GM19455 (cell line): ENCODE measurements around the gene CASKIN2.
A peak's percentile ranks its signal among the peaks of the same experiment; 100 is the strongest.

Source experiments
- ATAC-seq: cut with Tn5 transposase; IDR thresholded peaks from one replicate; pipeline ENCODE4 v1.9.1; 2021; ENCODE audit not compliant: unreplicated experiment

Gene CASKIN2, protein sequence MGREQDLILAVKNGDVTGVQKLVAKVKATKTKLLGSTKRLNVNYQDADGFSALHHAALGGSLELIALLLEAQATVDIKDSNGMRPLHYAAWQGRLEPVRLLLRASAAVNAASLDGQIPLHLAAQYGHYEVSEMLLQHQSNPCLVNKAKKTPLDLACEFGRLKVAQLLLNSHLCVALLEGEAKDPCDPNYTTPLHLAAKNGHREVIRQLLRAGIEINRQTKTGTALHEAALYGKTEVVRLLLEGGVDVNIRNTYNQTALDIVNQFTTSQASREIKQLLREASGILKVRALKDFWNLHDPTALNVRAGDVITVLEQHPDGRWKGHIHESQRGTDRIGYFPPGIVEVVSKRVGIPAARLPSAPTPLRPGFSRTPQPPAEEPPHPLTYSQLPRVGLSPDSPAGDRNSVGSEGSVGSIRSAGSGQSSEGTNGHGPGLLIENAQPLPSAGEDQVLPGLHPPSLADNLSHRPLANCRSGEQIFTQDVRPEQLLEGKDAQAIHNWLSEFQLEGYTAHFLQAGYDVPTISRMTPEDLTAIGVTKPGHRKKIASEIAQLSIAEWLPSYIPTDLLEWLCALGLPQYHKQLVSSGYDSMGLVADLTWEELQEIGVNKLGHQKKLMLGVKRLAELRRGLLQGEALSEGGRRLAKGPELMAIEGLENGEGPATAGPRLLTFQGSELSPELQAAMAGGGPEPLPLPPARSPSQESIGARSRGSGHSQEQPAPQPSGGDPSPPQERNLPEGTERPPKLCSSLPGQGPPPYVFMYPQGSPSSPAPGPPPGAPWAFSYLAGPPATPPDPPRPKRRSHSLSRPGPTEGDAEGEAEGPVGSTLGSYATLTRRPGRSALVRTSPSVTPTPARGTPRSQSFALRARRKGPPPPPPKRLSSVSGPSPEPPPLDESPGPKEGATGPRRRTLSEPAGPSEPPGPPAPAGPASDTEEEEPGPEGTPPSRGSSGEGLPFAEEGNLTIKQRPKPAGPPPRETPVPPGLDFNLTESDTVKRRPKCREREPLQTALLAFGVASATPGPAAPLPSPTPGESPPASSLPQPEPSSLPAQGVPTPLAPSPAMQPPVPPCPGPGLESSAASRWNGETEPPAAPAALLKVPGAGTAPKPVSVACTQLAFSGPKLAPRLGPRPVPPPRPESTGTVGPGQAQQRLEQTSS (N-terminal part only)

DNA sequence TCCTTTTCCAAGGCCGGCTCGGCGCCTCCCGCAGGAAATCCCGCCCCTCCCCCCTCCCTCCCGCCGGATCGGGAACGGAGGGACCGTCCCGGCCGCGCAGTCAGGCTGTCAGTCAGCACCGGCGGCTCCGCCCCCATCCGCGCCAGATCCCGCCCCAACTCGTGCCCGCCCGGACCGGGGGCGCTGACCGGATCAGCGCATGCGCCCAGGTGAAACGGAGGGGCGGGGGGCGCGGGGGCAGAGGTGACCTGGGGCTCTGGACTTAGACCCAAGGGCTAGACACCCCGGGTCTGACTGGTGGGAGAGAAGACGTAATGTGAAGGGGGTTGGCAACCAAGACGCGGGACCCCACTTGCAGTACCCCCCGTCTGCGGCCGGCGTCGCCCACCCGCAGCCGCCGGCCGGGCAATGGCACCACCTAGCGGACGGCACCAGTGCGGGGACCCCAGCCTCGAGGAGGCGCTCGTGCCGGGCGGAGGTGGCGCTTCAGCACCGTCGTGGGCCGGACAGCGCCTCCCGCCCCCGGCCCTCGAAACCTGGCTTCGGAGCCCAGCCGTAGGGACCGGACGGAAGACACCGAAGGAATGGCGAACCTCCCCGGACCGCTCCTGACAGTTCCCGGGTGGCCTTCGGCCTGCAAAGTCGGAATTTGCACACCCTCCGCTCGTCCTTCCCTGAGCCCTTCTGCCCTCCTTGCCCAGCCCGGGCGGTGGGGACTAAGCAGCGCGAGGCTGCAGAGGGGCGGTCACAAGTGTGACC, at the start of gene CASKIN2:
CASKIN2 (minus strand) TSS at position 42 of the 759 bp plus-strand sequence. CDS start 1,733 bp downstream, outside the sequence.
- ATAC-seq, result peak; percentile 48

DNA sequence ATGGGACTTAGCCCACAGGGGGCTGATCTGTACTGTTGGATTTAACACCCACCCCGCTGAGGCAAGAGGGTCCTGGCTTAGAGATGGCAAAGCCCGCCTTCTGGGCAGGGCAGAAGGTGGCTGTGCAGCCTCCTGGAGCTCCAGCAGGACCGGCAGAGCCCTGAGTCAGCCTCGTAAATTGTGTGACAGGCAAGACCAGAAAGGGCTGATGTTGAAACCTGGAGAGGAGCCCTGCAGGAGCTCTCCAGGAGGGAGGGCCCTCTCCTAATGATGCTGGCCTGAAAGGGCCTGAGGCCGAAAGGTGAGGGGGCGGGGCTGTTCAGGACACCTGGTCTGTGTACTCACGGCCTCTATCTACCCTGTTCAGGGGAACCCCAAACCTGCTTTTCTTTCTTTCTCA, 49.7 kb upstream of the CASKIN2 start:
- no peak for ATAC-seq

DNA sequence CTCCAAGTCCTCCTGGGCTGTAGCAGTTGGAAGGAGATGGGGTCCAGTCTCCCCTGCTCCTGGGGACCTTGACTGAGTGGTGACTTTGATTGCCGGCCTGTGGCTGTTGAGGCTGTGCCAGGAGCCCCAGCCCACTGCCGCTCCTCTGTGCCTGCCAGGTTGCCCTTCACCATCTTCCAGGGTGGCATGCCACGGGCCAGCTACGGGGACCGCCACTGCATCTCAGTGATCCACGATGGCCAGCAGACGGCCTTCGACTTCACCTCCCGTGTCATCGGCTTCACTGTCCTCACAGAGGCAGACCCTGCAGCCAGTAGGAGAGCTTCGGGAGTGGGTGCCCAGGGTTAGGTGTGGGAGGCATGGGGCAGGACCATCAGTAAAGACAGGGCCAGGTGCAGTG, 48.9 kb upstream of the CASKIN2 start:
- ATAC-seq, result no peak

DNA sequence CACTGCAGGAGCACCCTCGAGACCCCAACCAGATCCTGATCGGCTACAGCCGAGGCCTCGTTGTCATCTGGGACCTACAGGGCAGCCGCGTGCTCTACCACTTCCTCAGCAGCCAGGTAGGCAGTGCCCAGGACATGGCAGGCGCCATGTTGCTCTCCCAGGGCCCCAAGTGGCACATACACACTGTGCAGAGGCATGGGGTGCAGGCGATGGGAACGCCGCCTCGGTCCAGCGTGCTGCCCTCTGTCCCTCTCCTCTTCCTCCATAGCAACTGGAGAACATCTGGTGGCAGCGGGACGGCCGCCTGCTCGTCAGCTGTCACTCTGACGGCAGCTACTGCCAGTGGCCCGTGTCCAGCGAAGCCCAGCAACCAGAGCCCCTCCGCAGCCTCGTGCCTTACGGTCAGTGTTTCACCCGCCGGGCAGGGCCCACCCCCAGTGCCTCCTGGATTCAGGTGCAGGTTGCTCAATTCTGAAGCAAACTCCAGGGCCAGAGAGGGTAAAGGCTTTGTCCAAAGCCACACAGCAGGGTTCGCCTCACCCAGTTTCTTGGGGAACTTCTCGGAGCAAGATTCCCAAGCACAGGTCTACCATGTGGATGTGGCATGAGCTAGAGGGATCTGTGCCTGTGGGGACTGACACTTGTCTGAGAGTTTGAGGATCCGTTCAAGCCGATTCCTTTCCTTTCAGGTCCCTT, 47.9 kb upstream of the CASKIN2 start:
- ATAC-seq, result no peak

DNA sequence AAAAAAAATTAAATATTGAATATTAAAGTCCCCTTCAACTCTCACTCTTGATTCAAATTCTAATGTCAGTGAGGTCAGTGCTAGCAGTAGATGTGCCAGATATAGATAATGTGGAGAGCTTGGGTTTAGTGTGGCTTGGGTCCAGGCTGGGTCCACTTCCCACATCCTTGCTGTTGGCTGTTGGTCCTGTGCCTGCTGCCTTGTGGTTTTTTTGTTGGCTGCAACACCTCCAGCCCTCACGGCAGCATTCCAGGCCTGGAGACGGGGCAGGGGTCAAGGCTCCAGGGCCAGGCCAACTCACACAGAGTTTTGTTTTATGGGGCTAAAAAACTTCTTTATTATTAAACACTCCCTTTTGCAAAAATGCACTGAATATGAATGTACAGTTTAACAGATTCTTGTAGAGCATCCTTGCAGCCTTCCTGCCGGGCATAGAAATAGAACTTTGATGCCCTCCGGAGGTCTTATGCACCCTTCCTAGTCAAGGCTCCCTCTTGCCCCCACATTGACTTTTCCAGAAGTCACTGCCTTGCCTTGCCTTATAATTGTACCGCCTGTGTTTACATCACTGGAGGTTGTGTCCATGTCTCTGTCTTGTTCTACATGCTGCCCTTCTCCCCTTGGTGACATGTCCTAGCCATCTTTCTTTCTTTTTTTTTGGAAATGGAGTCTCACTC, 46.7 kb upstream of the CASKIN2 start:
- no peak for ATAC-seq

DNA sequence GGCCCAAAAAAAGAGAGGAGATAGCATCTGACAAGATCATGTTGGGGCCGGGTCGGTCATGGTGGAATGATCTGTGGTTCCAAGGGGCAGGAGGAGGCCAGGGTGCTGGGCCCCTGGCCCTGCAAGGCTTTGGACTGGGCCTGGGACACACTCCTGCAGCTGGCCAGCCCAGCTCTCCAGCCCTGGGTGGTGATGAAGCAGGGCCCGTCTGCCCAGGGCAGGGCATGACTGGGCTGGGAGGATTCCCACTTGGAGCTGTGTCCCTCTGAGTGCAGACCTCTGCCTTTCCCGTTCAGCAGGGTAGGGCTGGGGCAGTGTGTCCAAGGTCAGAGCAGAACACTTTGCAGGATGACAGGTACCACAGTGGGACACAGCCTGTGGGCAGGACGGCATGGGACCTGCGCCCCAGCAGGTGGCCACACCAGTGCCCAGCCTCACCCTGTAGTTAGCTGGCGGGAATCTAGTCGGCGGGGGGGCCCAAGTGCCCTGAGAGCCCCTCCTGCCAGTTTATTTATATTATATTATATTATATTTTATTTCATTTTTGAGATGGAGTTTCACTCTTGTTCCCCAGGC, 44.7 kb upstream of the CASKIN2 start:
- no peak for ATAC-seq

DNA sequence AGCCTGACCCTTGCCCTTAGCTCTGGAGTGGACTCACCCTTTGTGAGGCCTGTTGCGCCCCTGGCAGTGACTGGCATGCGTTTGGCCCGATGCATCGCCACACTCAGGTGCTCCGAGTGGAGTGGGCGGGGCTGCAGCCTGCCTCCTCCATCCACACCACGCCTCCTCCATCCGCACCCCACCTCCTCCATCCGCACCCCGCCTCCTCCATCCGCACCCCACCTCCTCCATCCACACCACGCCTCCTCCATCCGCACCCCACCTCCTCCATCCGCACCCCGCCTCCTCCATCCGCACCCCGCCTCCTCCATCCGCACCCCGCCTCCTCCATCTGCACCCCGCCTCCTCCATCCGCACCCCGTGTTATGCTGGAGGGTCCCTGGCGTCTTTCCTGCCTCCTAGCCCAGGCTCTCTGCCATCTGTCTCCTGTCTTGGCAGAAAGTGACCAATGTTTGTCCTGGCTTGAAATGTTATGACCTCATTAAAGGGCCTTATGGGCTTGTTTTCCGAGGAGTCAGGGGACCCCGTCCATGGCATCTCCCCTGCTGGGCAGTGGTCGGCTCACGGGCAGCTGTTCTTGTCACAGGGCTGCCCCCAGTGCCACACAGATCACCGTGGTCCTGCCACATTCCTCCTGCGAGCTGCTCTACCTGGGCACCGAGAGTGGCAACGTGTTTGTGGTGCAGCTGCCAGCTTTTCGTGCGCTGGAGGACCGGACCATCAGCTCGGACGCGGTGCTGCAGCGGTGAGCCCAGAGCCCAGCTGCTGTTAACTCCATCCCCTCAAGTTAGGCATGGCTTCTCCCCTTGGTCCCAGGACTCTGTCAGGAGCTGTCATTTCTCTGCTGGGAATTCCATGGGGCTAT, 43.6 kb upstream of the CASKIN2 start:
- no peak for ATAC-seq

DNA sequence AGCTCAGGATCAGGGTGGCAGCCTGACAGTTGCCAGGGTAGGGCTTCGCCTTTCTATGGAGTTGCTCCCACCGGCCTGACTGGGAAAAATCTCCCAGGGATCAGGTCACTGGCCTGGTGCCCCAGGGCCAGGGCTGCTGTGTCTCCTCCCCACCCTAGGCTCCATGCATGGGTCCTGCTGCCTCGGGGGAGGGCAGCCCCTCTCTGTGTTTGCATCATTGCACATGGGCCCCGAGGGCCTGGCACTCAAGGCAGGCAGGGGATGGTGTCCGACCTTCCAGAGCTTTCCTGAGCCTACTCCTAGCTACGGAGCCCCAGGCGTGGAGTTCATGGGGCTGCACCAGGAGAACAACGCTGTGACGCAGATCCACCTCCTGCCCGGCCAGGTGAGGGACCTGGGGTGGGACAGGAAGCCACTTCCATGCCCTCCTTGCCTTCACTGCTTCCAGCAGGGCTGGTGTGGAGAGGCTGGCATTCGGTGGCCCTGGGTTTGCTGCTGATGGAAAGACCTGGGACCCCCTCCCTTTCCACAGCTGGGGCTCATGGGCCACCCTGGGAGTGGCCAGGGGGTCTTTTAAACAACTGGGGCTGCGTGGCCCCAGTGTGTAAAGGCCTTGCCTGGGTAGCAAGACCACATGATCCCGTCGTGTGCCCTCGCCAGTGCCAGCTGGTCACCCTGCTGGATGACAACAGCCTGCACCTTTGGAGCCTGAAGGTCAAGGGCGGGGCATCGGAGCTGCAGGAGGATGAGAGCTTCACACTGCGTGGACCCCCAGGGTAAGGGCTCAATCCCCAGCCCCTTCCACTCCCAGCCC, 42.7 kb upstream of the CASKIN2 start:
- ATAC-seq, result no peak

DNA sequence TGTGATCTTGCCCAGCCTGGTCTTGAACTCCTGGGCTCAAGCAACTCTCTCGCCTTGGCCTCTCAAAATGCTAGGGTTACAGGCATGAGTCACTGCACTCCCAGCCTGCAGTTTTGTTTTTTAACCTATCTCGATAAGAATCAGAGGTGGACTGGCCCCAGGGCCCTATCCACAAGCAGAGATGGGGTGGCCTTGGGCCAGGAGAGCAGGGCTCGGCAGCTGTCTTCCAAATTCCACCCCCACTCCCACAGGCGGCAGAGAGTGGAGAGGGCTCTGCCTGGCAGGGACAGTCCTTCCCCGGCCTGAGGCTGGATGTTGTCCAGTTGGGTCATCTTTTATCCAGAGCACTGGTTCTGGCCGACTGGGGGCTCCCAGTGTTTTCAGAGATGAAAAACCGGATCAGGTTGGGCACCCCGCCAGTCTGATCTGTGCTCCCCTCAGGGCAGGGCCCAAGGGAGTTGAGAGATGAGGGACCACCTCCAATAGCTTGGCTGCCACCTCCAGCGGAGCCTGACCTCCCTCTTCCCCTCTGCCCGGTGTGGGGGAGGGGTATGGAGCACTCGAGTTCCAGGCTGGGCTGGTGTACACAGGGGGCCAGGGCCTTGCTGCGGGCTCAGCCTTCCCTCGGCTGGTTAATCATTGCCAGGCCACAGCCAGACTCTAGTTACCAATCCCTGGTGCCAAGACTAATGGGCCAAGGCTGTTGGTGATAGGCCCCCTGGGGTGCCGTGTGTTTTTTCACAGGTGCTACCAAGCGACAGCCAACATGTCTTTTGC, 41.9 kb upstream of the CASKIN2 start:
- ATAC-seq, result no peak

DNA sequence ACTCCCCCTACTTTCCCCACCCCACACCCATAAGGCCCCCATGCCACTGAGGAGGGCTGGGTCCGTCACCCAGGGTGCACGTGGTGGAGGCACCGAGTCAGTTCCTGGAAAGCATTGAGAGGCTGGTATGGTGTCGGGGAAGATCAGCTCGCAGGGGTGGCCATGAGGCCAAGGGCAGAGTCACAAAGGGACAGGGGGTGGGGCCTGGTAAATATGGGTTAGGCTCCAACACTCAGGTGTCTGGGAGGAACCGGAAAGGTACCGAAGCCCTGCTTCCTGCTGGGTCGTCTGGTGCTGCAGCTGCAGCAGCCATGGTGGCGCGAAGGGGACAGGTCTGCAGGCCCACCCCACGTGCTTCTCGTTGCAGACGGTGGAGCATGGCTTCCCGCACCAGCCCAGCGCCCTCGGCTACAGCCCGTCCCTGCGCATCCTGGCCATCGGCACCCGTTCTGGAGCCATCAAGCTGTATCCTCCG, 40.4 kb upstream of the CASKIN2 start:
- ATAC-seq, result no peak

DNA sequence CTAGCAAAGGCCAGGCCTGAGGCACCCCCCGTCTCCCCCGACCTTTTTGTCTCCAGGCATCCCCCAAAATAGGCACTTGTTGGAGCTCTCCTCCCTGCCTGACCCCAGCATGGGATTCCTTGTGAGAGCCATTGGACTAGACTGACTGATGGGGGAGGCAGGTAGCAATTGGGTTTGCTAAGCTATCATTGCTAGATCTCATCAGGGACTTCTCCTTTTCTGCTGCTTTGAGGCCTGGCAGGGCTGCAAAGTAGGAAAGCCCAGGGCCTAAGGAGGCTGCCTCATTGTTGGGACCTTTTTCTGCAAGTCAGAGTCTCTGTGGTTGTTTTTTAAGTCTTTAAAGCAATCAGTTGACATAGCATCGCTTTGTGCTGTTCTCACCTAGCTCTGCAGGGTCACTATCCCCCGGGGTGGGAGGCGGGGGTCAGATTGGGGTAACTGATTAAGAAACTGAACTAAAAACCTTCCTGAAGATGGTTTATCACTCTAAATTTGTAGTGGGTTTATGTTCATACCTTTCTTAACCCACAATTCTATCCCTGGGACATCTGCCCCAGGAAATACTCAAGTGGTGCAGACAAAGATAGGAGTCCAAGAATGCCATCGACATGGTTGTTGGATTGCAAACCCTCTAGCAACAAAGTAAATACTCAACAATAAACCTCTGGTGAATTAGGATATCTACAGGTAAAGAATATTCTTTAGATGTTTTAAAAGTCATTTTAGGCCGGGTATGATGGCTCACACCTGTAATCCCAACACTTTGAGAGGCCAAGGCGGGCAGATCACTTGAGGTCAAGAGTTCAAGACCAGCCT, 38.2 kb upstream of the CASKIN2 start:
- no peak for ATAC-seq

DNA sequence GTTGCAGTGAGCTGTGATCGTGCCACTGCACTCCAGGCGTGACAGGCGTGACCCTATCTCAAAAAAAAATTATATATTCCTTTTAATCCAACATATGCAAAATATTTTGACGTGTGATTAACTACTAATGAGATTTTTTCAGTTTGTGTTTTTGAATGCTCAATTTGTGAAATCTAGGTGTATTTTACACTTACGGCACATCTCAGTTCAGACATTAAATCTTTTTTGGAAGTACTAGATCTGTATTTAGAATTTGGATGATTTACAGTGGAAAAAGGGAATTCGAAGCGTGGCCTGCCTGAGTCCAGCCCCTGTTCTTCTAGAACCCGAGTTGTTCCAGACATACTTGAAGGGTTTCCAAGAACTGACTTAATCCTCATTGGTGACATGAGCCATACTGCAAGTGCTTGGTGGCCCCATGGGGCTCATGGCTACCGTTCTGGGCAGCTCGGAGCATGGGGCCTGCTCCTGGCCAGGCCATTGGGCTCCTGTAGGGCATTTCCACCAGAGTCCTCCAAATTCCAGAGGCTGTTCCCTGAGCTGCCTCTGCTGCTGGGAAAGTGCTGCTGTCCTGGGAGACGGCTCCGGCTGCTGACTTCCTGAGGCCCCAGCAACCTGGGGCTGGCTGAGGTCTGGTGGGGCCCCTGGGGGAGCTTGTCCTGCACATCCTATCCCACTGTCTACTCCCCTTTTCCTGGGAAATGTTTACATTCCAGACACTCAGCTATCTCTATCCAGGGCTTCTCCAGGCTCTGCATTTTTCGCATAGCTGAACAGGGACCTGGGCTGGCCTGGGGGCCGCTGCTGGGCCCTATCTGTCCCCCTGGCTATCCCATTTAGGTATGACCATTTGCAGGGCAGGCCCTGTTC, 37.3 kb upstream of the CASKIN2 start:
- no peak for ATAC-seq

DNA sequence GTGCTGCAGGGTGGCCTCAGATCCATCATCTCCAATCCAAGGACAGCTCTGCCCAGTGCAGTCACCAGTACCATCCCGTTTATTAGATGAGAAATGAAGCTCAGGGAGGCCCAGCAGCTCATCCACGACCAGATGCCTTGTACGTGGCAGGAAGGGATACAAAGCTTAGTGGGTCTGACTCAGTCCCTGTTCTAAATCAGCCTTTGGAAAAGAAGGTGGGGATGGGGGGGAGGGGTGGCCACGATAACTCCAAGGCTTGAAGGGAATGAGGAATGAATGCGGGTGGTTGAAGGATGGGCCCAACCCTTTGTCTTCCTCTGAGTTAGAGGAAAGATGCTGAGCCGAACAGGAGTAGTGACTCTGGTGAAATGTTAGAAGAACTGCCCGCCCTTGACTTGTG, 35.9 kb upstream of the CASKIN2 start:
- ATAC-seq, result no peak

DNA sequence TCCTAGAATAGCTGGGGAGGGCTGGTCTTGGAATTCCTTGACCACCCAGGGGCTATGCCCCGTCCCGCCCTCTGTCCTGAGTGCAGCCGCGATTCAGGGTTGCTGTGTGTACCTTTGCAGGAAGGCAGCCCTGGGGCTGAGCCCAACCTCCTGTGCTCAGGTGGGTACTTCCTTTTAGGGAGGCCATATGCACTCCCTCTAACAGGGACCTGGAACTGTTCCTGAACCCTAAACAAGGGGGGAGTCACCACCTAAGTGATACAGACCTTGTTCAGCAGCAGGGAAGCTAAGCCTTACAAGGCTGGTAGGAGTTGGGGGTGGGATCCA, 34.8 kb upstream of the CASKIN2 start:
- ATAC-seq, result no peak
